Inflammatory macrophage (primary cell): ENCODE measurements around the gene MCMBP.
"Not testable (repeated sequence)": the region's sequence is repeated elsewhere in the genome, so short reads cannot be mapped to it uniquely, and the experiment has no call there.

Experiments
- DNase-seq, 2 donors: peaks; one replicate each; pipeline ENCODE4 v3.0.0-alpha.2; 2020 to 2022

Gene MCMBP

DNA sequence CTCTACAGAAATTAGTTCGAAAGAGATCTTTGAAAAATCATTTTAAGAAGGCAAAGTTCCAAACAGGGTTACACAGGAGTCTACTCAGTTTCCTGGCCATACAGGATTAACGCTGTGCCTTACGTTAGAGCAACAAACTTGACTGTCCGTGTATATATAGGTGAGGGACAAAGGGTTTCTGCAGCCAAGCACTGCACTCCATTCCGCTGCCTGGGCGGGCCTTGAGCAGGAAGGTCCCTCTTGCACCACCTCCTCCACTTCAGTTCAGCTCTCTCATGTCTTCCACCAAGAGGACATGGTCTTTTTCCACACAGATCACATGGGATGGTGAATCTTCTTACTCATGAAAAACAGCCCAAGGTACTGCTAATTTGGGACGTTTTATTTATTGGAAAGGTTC, 43.2 kb downstream of the MCMBP start:
- DNase-seq: no peak

- no peak for DNase-seq
Observed at GRCh38 chr10:119827430-119827829, 45.2 kb downstream of the MCMBP start.

- no peak for DNase-seq
Observed at GRCh38 chr10:119826771-119827170, 45.9 kb downstream of the MCMBP start.

- DNase-seq: no peak
Observed at GRCh38 chr10:119824299-119824698, 48.3 kb downstream of the MCMBP start.

DNA sequence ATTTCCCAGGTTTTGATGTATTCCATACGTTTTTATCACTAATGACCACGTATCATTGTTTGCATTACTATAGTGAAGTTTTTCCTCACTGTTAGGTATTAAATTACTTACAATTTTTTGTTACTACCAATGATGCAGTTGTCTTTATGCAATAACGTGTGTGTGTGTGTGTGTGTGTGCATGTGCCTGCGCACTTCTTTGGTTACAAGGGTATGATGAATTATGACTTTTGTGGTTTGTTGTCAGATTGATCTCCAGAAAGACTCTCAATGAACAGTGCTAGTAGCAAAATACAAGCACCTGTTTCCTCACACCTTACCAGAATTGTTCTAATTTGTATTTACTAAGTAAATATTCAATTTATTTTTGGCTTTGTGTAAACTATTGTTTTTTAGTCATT, 51.5 kb downstream of the MCMBP start:
- DNase-seq: no peak

GRCh38 chr10:119818889-119819270, 53.8 kb downstream of the MCMBP start:
- DNase-seq: no peak

DNA sequence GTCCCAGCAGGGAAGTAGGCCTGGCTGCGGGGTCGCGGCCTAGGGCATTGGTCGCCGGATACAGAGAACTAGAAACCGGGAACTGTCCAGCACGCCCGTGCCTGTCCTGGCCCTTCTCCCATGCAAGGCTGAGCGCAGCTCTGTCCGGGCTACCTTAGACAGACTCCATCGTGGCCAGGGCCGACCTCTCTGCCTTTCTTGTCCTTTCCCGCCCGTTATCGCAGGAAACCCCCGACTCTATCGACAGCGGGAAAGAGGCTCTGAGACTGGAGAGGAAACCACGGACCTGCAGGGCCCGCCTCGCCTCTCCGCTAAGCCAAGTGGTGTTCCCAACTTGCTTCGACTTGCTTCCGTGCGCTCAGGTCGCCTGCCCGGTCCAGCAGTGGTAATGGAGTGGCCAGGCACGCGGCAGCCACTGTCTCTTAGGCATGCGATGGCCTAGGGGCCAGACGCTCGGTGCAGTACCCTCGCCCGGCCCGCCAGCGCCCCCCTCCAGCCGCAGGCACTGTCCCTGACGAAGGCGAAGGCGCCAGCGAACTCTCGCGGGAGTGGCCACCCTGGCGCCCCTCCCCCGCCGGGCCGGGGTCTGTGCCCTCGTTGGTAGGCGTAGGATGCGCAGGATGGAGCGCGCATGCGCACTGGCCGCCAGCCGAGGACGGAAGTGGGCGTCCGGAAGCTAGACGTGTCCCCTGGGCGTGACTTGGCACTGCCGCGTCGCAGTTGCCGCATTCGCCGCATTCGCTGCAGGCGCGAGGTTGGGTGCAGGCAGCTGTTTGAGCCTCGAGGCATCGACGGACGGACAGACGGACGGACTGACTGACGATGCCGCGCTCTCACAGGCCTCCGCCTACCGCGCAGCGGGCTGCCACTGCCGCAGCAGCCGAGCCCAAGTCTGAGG, 54.4 kb downstream of the MCMBP start:
- peak; percentile 5 to 16 for DNase-seq

- no peak for DNase-seq
Observed at GRCh38 chr10:119815671-119816070, 57.0 kb downstream of the MCMBP start.

GRCh38 chr10:119812684-119813083, 60.0 kb downstream of the MCMBP start:
- DNase-seq: no peak

DNA sequence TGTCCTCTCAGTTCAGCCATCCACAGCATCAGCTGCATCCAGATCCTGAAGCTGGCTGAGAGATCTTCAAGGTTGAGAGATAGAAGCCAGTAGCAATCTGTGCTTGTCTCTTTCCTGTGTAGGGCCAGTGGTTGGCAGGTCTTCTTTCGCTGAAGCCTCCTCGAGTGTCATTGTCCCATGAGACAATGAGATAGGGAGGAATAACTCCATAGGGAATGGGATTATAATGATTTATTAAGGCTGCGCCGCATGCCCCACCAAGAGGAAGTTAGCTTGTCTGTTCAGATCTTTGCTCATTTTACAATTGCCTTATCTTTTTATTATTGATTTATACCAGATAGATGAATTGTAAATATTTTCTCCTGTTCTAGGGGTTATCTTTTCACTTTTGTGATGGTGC, 61.5 kb downstream of the MCMBP start:
- no peak for DNase-seq

GRCh38 chr10:119807960-119808697, 64.5 kb downstream of the MCMBP start:
- no peak for DNase-seq

DNA sequence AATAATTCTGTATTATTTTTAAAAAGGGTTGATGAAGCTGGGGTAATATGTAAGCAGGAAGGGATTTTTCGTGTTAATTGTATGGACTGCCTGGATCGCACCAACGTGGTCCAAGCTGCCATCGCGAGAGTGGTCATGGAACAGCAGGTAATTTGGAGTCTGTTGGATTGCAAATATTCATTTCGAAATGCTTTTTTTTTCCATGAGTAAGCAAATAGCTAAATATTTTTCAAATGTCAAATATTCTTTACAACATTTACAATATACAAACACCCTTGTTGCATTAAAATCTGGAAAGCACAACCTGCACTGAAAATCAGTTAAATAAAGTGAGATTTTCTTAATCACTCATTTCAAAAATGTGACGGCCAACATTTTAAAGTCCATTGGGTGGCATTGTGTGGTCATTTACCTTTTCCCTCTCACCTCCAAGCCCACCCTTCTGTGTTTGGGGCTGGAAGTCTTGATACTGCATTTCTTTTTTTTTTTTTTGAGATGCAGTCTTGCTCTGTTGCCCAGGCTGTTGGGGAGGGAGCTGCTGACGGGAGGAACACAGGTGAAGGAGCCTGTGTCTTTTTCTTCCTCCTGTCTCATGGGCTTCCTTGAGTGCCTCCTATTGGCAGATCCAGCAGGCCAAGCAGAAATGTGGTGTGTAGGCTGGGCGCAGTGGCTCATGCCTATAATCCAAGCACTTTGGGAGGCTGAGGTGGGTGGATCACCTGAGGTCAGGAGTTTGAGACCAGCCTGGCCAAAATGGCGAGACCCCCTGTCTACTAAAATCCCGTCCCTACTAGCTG, 66.1 kb downstream of the MCMBP start:
- DNase-seq: no peak

DNA sequence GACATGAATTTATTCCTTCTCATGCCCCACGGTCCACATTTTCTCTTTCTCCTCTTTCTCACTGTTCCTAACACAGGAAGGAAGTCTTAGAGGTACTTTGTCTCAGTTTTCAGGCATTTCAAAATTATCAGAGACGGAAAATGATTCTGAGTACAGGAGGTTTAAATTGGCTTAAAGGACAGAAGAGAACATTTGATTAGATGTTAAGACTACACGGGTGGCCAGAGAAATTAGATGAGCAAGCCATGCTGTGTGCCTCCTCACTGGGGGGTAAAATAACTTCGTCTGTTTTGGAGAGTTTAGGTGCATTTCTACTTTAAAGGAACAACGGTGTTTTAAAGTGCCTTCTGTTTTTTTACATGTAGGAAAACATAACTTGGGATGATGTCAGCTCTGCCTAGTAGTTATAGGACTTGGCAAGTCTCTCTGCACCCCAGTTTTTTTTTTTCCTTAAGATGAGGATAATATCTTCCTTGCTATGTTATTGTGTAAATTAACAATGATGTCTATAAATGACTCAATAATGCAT, 66.9 kb downstream of the MCMBP start:
- DNase-seq: no peak

- DNase-seq: no peak
Observed at GRCh38 chr10:119803264-119803663, 69.4 kb downstream of the MCMBP start.

- no peak for DNase-seq
Observed at GRCh38 chr10:119801998-119802538, 70.6 kb downstream of the MCMBP start.

DNA sequence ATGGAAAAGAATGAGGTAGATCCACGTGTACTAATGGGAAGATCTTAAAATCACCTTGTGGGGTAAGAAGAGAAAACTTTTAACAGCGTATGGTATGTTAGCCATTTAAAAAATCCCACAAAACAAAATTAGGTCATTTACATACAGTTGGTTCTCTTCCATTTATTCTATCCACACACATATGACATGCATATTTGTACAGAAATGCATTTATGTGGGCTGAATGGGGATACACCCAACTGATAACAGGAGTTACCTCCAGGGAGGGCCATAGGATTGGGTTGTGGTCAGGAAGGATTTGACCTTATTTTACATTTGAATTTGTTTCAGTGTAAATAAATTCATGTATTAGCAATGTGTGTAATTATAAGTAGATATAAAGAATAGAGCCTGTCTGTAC, 71.5 kb downstream of the MCMBP start:
- DNase-seq: no peak

DNA sequence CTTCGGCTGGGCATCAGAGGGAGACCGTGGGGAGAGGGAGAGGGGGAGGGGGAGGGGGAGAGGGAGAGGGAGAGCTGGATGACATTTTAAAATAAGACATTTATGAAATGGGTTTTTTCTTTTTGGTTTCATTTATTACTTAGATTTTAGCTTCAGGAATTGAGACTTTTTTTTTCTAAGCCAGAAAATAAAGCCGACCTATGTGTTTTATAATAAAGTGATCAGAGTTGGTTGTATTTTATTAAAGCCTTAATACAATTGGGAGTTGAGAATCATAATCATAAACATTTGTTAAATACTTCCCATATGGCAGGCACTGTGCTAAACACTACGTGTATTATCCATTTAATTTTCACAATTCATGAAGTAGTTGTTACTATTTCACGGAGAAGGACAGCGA, 76.6 kb downstream of the MCMBP start:
- DNase-seq: no peak

- DNase-seq: not testable (repeated sequence)
Observed at GRCh38 chr10:119795101-119795500, 77.5 kb downstream of the MCMBP start.

GRCh38 chr10:119786117-119786769, 86.4 kb downstream of the MCMBP start:
- peak; percentile 91 to 95 for DNase-seq

GRCh38 chr10:119784340-119785067, 88.1 kb downstream of the MCMBP start:
- DNase-seq: peak; percentile 67 to 76

DNA sequence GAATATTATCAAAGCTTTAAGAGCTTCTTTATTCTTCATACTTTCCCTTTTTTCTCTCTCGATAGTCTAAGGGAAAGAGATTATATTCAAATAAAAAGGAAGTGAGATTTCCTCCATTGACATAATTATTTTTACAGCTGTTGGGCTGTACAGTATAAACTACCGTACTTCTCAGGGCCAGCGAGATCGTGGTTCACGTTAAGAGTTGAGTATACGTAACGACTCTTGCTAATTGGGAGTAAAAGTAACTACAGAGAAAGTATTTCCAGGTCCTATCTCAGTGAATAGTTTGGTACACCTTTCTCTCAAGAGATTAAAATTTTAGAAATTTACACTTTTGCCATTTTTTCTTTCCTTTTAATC, 89.0 kb downstream of the MCMBP start:
- peak; percentile 15 to 26 for DNase-seq
